Skin of body (tissue), 1 donor: ENCODE results near the gene WFS1. TPM values are rescaled to one million over a fixed set of nuclear protein-coding genes. Genes with fewer than 3 reads are reported as not detected.

Source experiments
- total RNA-seq: library from RNA; depleted of rRNA; stranded (reverse); fragments of >200 nt; gene quantifications from one replicate; pipeline ENCODE4 v1.2.3, GENCODE V29; 2014

The WFS1 gene
- total RNA-seq, 1 donor from 2014 or later: 11.3 TPM

Other genes starting within 250 kb of the WFS1 start
- gene JAKMIP1, start 69.3 kb upstream of the WFS1 start, total RNA-seq: 0.59 TPM
- gene PPP2R2C, start 202.8 kb downstream of the WFS1 start, total RNA-seq: 3.0 TPM